CD4-positive, CD25-positive, alpha-beta regulatory T cell (primary cell): Measurements from ENCODE around the gene NUP210. TPM values are rescaled to one million over a fixed set of nuclear protein-coding genes. Genes with fewer than 3 reads are reported as not detected.
A peak's percentile ranks its signal among the peaks of the same experiment; 100 is the strongest.

Experiments used
- ATAC-seq, 2 donors: fragments of 150-1000 bp; cut with Tn5 transposase; one replicate each; pipeline ENCODE4 v1.10.0; 2021; ENCODE audit warnings: low read depth in 2 of 2, moderate number of reproducible peaks in 2 of 2, moderate library complexity in 1 of 2
- DNase-seq, 3 donors: peaks; one replicate each; pipeline versions ENCODE4 v3.0.0 to v3.0.0-alpha.2; 2012 to 2022; ENCODE audit warnings: mixed read lengths in 1 of 3
- H3K27ac ChIP-seq: one replicate; pipeline ENCODE4 v1.7.0; 2013; ENCODE audit warnings: mild to moderate bottlenecking, low read length; ENCODE audit not compliant: insufficient read depth, poor library complexity, severe bottlenecking
- H3K27me3 ChIP-seq: one replicate; pipeline ENCODE4 v1.7.0; 2013; ENCODE audit warnings: low read length; ENCODE audit not compliant: control insufficient read depth, insufficient read depth
- H3K36me3 ChIP-seq: one replicate; pipeline ENCODE4 v1.7.0; 2013; ENCODE audit warnings: mild to moderate bottlenecking, low read length, moderate library complexity; ENCODE audit not compliant: control insufficient read depth, insufficient read depth
- H3K4me1 ChIP-seq: 2 replicates; pipeline ENCODE4 v1.7.0; 2013; ENCODE audit warnings: mild to moderate bottlenecking, low read length; ENCODE audit not compliant: insufficient read depth, control insufficient read depth, poor library complexity, severe bottlenecking
- H3K4me3 ChIP-seq: one replicate; pipeline ENCODE4 v1.7.0; 2013; ENCODE audit warnings: low read depth, mild to moderate bottlenecking, low read length, moderate library complexity
- H3K9me3 ChIP-seq, 2 experiments: 1 replicate in 1 of 2; 2 replicates in 1 of 2; pipeline ENCODE4 v1.7.0; 2013; ENCODE audit warnings: low read length in 2 of 2, mild to moderate bottlenecking in 1 of 2, moderate library complexity in 1 of 2; ENCODE audit not compliant: control insufficient read depth in 2 of 2
- H3K27ac Mint-ChIP-seq, 3 donors: one replicate each; pipeline ENCODE4 v1.8.0; 2020 to 2022; ENCODE audit warnings: mild to moderate bottlenecking in 3 of 3, mixed read lengths in 3 of 3, moderate library complexity in 2 of 3
- H3K27me3 Mint-ChIP-seq: one replicate; pipeline ENCODE4 v1.8.0; 2022; ENCODE audit warnings: mild to moderate bottlenecking, mixed read lengths
- H3K36me3 Mint-ChIP-seq: one replicate; pipeline ENCODE4 v1.8.0; 2020; ENCODE audit warnings: mixed read lengths
- H3K4me1 Mint-ChIP-seq, 4 donors: one replicate each; pipeline ENCODE4 v1.8.0; 2020 to 2022; ENCODE audit warnings: mixed read lengths in 4 of 4, mild to moderate bottlenecking in 1 of 4
- H3K4me3 Mint-ChIP-seq, 4 donors: one replicate each; pipeline ENCODE4 v1.8.0; 2020 to 2022; ENCODE audit warnings: mild to moderate bottlenecking in 4 of 4, mixed read lengths in 4 of 4, moderate library complexity in 3 of 4
- H3K9me3 Mint-ChIP-seq, 7 donors: one replicate each; pipeline ENCODE4 v1.8.0; 2020 to 2022; ENCODE audit warnings: mixed read lengths in 7 of 7, mild to moderate bottlenecking in 3 of 7, moderate library complexity in 2 of 7
- polyA plus RNA-seq, 4 donors: library from polyadenylated mRNA; unstranded; fragments of 300-500 nt; fragmentation: Illumina TruSeq; gene quantifications; one replicate each; pipeline ENCODE4 v1.2.3, GENCODE V29; 2021
- total RNA-seq: library from RNA; stranded (reverse); gene quantifications from one replicate; pipeline ENCODE4 v1.2.3, GENCODE V29; 2022

The NUP210 gene
- total and polyA plus RNA-seq, 5 donors from 2014 or later = 42.4 to 125 (median 45.4) TPM

GRCh38 chr3:13343601-13344000, 76.5 kb downstream of the NUP210 start:
- Histone ChIP-seq H3K27me3 (no peaks in the 10 kb centered on the region), H3K9me3 (no peaks in the 10 kb centered on the region), H3K36me3 (peaks cover 63% of the 10 kb centered on the region), H3K4me1 (peaks cover 26% of the 10 kb centered on the region), H3K27ac (no peak overlapping the region), H3K4me3 (no peak overlapping the region)
- Mint-ChIP-seq H3K9me3 (no peaks in the 10 kb centered on the region), H3K4me1 (peaks cover 6 to 36% (median 20%) of the 10 kb centered on the region in 4 donors), H3K27ac (no peak overlapping the region), H3K4me3 (no peak overlapping the region), H3K36me3 (peaks cover 28% of the 10 kb centered on the region), H3K27me3 (no peaks in the 10 kb centered on the region)
- DNase-seq = no peak
- ATAC-seq = no peak

- Mint-ChIP-seq H3K27me3 (no peaks in the 10 kb centered on the region), H3K9me3 (no peaks in the 10 kb centered on the region), H3K27ac (peak overlapping the region in 1 of 3 donors; percentile 42), H3K4me1 (peaks cover 0 to 21% (median 5%) of the 10 kb centered on the region in 4 donors), H3K36me3 (peaks cover 31% of the 10 kb centered on the region), H3K4me3 (no peak overlapping the region)
- Histone ChIP-seq H3K9me3 (no peaks in the 10 kb centered on the region), H3K36me3 (peaks cover 77% of the 10 kb centered on the region), H3K27ac (no peak overlapping the region), H3K4me3 (no peak overlapping the region), H3K27me3 (no peaks in the 10 kb centered on the region), H3K4me1 (peaks cover 4% of the 10 kb centered on the region)
- DNase-seq (no peak), ATAC-seq (no peak)
Measured at GRCh38 chr3:13341229-13341905, 78.8 kb downstream of the NUP210 start.

GRCh38 chr3:13339833-13340232, 80.3 kb downstream of the NUP210 start:
- H3K27me3 ChIP-seq = no peaks in the 10 kb centered on the region
- H3K27ac ChIP-seq = no peak overlapping the region
- no peaks in the 10 kb centered on the region for H3K9me3 ChIP-seq
- no peaks in the 10 kb centered on the region for H3K27me3 Mint-ChIP-seq
- no peaks in the 10 kb centered on the region for H3K9me3 Mint-ChIP-seq
- peaks cover 85% of the 10 kb centered on the region for H3K36me3 ChIP-seq
- ATAC-seq (no peak), DNase-seq (no peak)
- no peak overlapping the region for H3K4me3 ChIP-seq
- H3K4me3 Mint-ChIP-seq = no peak overlapping the region
- H3K4me1 Mint-ChIP-seq = peaks cover 0 to 10% (median 2%) of the 10 kb centered on the region in 4 donors
- no peak overlapping the region for H3K27ac Mint-ChIP-seq
- H3K36me3 Mint-ChIP-seq = peaks cover 36% of the 10 kb centered on the region
- H3K4me1 ChIP-seq = no peaks in the 10 kb centered on the region

GRCh38 chr3:13338996-13339395, 81.1 kb downstream of the NUP210 start:
- H3K9me3 Mint-ChIP-seq = no peaks in the 10 kb centered on the region
- peaks cover 91% of the 10 kb centered on the region for H3K36me3 ChIP-seq
- H3K4me3 ChIP-seq = no peak overlapping the region
- peaks cover 39% of the 10 kb centered on the region for H3K36me3 Mint-ChIP-seq
- H3K27me3 ChIP-seq = no peaks in the 10 kb centered on the region
- H3K4me1 Mint-ChIP-seq = peaks cover 0 to 7% (median 1%) of the 10 kb centered on the region in 4 donors
- DNase-seq (no peak), ATAC-seq (no peak)
- H3K27me3 Mint-ChIP-seq = no peaks in the 10 kb centered on the region
- no peaks in the 10 kb centered on the region for H3K9me3 ChIP-seq
- H3K4me1 ChIP-seq = no peaks in the 10 kb centered on the region
- no peak overlapping the region for H3K27ac ChIP-seq
- H3K4me3 Mint-ChIP-seq = no peak overlapping the region
- H3K27ac Mint-ChIP-seq = no peak overlapping the region

GRCh38 chr3:13338231-13338630, 81.9 kb downstream of the NUP210 start:
- H3K4me3 ChIP-seq = no peak overlapping the region
- Mint-ChIP-seq H3K4me1 (peaks cover 0 to 7% (median 1%) of the 10 kb centered on the region in 4 donors), H3K9me3 (no peaks in the 10 kb centered on the region), H3K36me3 (peaks cover 39% of the 10 kb centered on the region), H3K27me3 (no peaks in the 10 kb centered on the region), H3K27ac (peak overlapping the region in 2 of 3 donors; percentile 56 to 76), H3K4me3 (peak overlapping the region in 1 of 4 donors; percentile 23)
- no peaks in the 10 kb centered on the region for H3K27me3 ChIP-seq
- no peaks in the 10 kb centered on the region for H3K4me1 ChIP-seq
- no peaks in the 10 kb centered on the region for H3K9me3 ChIP-seq
- DNase-seq = no peak
- ATAC-seq = no peak
- H3K36me3 ChIP-seq = peaks cover 94% of the 10 kb centered on the region
- no peak overlapping the region for H3K27ac ChIP-seq

GRCh38 chr3:13336592-13336991, 83.5 kb downstream of the NUP210 start:
- peak overlapping the region in 1 of 3 donors; percentile 78 for H3K27ac Mint-ChIP-seq
- ATAC-seq (no peak), DNase-seq (no peak)
- peaks cover 35% of the 10 kb centered on the region for H3K36me3 Mint-ChIP-seq
- Histone ChIP-seq H3K4me1 (no peaks in the 10 kb centered on the region), H3K9me3 (no peaks in the 10 kb centered on the region), H3K36me3 (peaks cover 96% of the 10 kb centered on the region), H3K27ac (no peak overlapping the region), H3K27me3 (no peaks in the 10 kb centered on the region), H3K4me3 (no peak overlapping the region)
- no peaks in the 10 kb centered on the region for H3K27me3 Mint-ChIP-seq
- no peaks in the 10 kb centered on the region for H3K9me3 Mint-ChIP-seq
- H3K4me1 Mint-ChIP-seq = peaks cover 0 to 10% (median 3%) of the 10 kb centered on the region in 4 donors
- no peak overlapping the region for H3K4me3 Mint-ChIP-seq

- Histone ChIP-seq H3K4me1 (no peaks in the 10 kb centered on the region), H3K9me3 (no peaks in the 10 kb centered on the region), H3K27ac (peak overlapping the region; percentile 3), H3K4me3 (no peak overlapping the region), H3K27me3 (no peaks in the 10 kb centered on the region), H3K36me3 (peaks cover 96% of the 10 kb centered on the region)
- Mint-ChIP-seq H3K27ac (peak overlapping the region in 1 of 3 donors; percentile 70), H3K9me3 (no peaks in the 10 kb centered on the region), H3K4me1 (peaks cover 0 to 10% (median 3%) of the 10 kb centered on the region in 4 donors), H3K4me3 (no peak overlapping the region), H3K36me3 (peaks cover 34% of the 10 kb centered on the region), H3K27me3 (no peaks in the 10 kb centered on the region)
- ATAC-seq = no peak
- no peak for DNase-seq
Measured at GRCh38 chr3:13335503-13335902, 84.6 kb downstream of the NUP210 start.

GRCh38 chr3:13335059-13335458, 85.1 kb downstream of the NUP210 start:
- no peaks in the 10 kb centered on the region for H3K27me3 ChIP-seq
- Mint-ChIP-seq H3K4me1 (peaks cover 0 to 10% (median 3%) of the 10 kb centered on the region in 4 donors), H3K27me3 (no peaks in the 10 kb centered on the region), H3K36me3 (peaks cover 35% of the 10 kb centered on the region), H3K27ac (peak overlapping the region in 1 of 3 donors; percentile 70), H3K4me3 (no peak overlapping the region), H3K9me3 (no peaks in the 10 kb centered on the region)
- H3K27ac ChIP-seq = no peak overlapping the region
- no peaks in the 10 kb centered on the region for H3K4me1 ChIP-seq
- ATAC-seq (no peak), DNase-seq (no peak)
- H3K9me3 ChIP-seq = no peaks in the 10 kb centered on the region
- H3K4me3 ChIP-seq = no peak overlapping the region
- peaks cover 96% of the 10 kb centered on the region for H3K36me3 ChIP-seq
